ENCODE data around the gene SPACA4.
"Not testable (repeated sequence)": the region's sequence is repeated elsewhere in the genome, so short reads cannot be mapped to it uniquely, and the experiment has no call there.

Gene SPACA4

DNA sequence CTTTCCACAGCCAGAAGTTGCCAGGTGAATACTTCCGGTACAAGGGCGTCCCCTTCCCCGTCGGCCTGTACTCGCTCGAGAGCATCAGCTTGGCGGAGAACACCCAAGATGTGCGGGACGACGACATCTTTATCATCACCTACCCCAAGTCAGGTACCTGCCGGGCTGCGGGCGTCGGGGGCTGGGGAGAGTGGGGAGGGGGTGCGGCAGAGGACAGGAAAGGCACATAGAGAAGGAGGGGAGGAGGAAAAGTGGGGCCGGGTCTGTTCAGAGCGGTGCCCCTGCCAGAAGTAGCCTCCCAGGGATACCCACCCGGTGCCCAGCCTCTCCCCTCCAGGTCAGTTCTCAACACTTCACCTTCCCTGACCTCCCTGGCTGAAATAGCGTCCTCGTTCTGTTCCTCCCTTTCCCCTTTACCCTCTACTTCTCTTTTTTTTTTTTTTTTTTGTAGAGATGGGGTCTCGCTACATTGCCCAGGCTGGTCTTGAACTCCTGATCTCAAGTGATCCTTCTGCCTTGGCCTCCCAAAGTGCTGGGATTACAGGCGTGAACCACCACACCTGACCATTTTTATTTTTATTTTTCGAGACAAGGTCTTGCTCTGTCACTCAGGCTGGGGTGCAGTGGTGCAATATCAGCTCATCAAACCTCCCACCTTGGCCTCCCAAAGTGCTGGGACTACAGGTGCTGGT, 30.5 kb upstream of the SPACA4 start:
- Mint-ChIP-seq H3K9me3 (no peaks in the 10 kb centered on the region), H3K27ac (no peak overlapping the region), H3K4me1 (no peaks in the 10 kb centered on the region), H3K27me3 (ENCODE audit: low read depth) (peaks cover 5% of the 10 kb centered on the region), H3K4me3 (no peak overlapping the region), H3K36me3 (ENCODE audit: low read depth) (no peaks in the 10 kb centered on the region)
- TF ChIP-seq CTCF (IDR thresholded peaks at IDR 0.05; ENCODE audit: unreplicated experiment in 3 of 3) = no peak

DNA sequence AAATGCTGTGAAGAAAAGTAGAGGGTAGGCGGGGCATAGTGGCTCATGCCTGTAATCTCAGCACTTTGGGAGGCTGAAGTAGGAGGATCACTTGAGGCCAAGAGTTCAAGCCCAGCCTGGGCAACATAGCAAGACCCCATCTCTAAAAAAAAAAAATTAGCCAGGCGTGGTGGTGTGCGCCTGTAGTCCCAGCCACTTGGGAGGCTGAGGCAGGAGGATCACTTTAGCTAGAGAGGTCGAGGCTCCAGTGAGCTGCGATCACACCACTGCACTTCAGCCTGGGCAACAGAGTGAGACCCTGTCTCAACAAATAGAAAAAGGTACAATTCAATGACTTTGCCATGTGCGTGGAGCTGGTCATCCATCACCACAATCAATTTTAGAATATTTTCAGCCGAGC, 28.6 kb upstream of the SPACA4 start:
- H3K27me3 Mint-ChIP-seq (ENCODE audit: low read depth) = not testable (repeated sequence)

GRCh38 chr19:48578891-48579290, 27.7 kb upstream of the SPACA4 start:
- Mint-ChIP-seq H3K9me3 (no peaks in the 10 kb centered on the region), H3K4me3 (no peak overlapping the region), H3K36me3 (ENCODE audit: low read depth) (no peaks in the 10 kb centered on the region), H3K27ac (no peak overlapping the region), H3K4me1 (no peaks in the 10 kb centered on the region), H3K27me3 (ENCODE audit: low read depth) (no peaks in the 10 kb centered on the region)
- no peak for TF ChIP-seq CTCF (IDR thresholded peaks at IDR 0.05; ENCODE audit: unreplicated experiment in 3 of 3)

More for the DNA sequence above, 28.6 kb upstream of the SPACA4 start:
- H3K4me3 Mint-ChIP-seq; H3K36me3 Mint-ChIP-seq (ENCODE audit: low read depth); H3K27ac Mint-ChIP-seq; H3K9me3 Mint-ChIP-seq; H3K4me1 Mint-ChIP-seq: not testable (repeated sequence)

DNA sequence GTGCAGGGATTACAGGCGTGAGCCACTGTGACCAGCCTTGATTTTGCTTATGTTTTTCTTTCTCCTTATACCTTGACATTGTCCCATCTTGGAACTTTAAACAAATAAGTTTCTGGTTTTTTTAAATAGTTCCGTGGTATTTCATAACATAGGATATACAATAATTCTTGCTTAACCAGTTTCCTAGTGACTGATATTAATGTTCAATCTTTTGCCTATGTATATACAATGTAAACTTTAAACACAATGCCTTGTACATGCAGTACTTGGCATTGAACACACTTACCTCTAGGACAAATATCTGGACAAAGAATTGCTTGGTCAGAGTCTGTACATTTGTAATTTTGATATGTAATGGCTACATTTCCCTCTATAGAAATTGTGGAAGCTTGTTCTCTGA, 24.4 kb upstream of the SPACA4 start:
- H3K9me3 Mint-ChIP-seq = no peaks in the 10 kb centered on the region
- H3K27ac Mint-ChIP-seq = no peak overlapping the region
- no peak for TF ChIP-seq CTCF (IDR thresholded peaks at IDR 0.05; ENCODE audit: unreplicated experiment in 3 of 3)
- peaks cover 6% of the 10 kb centered on the region for H3K27me3 Mint-ChIP-seq (ENCODE audit: low read depth)
- H3K4me1 Mint-ChIP-seq = no peaks in the 10 kb centered on the region
- no peak overlapping the region for H3K4me3 Mint-ChIP-seq
- no peaks in the 10 kb centered on the region for H3K36me3 Mint-ChIP-seq (ENCODE audit: low read depth)

GRCh38 chr19:48587387-48587786, 19.2 kb upstream of the SPACA4 start:
- no peaks in the 10 kb centered on the region for H3K4me1 Mint-ChIP-seq

GRCh38 chr19:48588670-48589401, 17.7 kb upstream of the SPACA4 start:
- Mint-ChIP-seq H3K4me3 (peak overlapping the region; percentile 51 to 77 (median 75)), H3K27ac (no peak overlapping the region), H3K9me3 (no peaks in the 10 kb centered on the region), H3K36me3 (ENCODE audit: low read depth) (no peaks in the 10 kb centered on the region), H3K27me3 (ENCODE audit: low read depth) (peaks cover 25% of the 10 kb centered on the region), H3K4me1 (no peaks in the 10 kb centered on the region)
- TF ChIP-seq CTCF (IDR thresholded peaks at IDR 0.05; ENCODE audit: unreplicated experiment in 3 of 3) = peak; percentile 87 to 94 (median 91)

More at GRCh38 chr19:48587387-48587786, 19.2 kb upstream of the SPACA4 start:
- no peaks in the 10 kb centered on the region for H3K9me3 Mint-ChIP-seq
- no peak overlapping the region for H3K4me3 Mint-ChIP-seq
- H3K27me3 Mint-ChIP-seq (ENCODE audit: low read depth) = peaks cover 25% of the 10 kb centered on the region
- TF ChIP-seq CTCF (IDR thresholded peaks at IDR 0.05; ENCODE audit: unreplicated experiment in 3 of 3) = no peak
- H3K36me3 Mint-ChIP-seq (ENCODE audit: low read depth) = no peaks in the 10 kb centered on the region
- no peak overlapping the region for H3K27ac Mint-ChIP-seq
